GM18873 (cell line): Measurements from ENCODE around the gene TBC1D9B.

Experiments
- ATAC-seq: cut with Tn5 transposase; IDR thresholded peaks from one replicate; pipeline ENCODE4 v1.9.1; 2021; ENCODE audit warnings: mild to moderate bottlenecking, moderate library complexity, moderate number of reproducible peaks; ENCODE audit not compliant: unreplicated experiment, low FRiP score

Gene TBC1D9B

DNA sequence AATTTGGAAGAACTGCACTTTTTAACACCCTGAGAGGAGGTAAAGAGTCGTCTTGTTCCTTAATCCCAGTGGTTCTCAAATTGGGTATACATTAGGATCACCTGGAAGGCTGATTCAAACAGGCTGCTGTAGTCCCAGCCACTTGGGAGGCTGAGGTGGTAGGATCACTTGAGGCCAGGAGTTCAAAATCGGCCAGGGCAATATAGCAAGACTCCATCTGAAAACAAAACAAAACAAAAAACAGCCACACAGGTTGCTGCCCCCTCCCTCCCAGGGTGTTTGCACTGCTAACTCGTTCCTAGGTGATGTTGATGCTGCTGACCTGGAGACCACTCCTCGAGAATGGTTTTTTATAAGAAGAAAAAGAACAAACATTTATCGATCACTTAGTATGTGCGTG, 1.5 kb upstream of the TBC1D9B start:
- no peak for ATAC-seq

DNA sequence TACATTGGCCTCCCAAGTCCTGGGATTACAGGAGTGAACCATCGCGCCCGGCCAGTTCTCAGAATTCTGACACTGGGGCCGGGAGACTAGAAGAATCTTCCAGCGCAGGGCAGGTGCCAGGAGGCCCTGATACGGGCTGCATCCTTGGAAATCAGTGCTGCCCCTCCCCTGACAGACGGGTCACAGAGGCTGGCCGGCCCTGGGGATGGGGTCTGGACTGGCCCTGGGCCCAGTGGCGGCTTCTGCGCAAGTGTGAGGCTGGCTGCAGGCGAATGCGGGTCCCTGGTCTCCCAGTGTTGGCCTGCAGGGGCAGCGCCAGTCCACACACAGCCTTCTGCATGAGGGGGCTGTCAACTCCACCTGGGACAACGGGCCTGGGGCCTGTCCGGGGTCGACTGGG, 831 bp upstream of the TBC1D9B start:
- no peak for ATAC-seq

DNA sequence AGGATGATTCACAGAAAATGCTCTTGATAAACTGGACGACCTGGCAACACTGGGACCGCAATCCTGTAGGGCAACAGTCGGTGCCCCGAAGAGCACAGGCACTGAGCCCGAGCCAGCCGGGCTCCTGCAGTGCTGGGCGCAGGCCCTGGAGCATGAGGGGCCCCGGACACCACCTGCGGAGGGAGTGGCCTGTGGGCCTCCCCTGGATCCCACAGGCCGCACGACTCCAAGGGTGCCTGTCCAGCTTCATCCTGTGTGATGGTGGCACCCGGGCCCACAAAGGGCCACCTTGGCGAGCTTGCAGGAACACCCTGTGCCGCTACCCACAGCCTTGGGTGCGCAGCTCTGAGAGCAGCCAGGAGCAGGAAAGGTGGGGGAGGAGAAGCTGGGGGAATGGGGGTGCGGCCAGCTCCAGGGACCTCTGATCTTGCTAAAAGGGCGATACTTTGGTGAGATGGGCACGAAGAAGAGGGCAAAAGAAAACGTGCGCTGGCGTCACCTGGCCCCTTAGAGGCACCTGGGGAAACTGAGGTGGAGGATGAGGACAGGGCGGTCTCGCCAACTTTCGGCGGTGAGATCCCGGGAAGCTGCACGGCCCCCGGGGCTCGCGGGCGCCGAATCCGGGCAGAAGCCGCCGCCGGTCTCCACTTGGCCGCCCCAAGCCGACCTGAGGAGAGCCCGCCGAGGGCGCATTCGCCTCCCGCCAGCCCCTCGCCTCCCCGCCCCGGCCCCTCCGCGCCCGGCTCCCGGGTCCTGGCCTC, 722 bp downstream of the TBC1D9B start:
- ATAC-seq = no peak

DNA sequence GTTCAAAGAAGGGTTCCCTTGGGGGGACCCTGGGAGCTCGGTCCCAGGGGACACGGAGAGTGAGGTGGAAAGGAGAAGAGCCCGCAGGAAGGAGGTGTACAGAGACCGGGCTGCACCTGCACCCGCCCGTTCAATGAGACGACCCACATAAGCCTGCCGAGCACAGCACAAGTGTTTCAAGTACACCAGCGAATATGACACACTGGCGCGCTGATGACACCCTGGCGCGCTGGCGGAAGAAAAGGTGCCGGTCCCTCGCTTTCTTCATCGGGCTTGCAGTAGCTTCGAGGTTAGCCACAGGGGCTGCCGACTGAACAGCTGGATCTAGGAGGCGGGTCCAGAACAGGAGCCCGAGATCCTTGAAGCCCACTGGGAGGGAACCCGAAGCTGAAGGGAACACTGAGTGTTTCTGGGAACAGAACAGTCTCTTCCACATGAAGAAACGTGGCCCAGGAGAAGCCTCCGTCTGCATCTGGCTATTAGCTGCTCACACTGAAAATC, 1.4 kb downstream of the TBC1D9B start:
- no peak for ATAC-seq

GRCh38 chr5:179905161-179905560, 2.5 kb downstream of the TBC1D9B start:
- no peak for ATAC-seq

DNA sequence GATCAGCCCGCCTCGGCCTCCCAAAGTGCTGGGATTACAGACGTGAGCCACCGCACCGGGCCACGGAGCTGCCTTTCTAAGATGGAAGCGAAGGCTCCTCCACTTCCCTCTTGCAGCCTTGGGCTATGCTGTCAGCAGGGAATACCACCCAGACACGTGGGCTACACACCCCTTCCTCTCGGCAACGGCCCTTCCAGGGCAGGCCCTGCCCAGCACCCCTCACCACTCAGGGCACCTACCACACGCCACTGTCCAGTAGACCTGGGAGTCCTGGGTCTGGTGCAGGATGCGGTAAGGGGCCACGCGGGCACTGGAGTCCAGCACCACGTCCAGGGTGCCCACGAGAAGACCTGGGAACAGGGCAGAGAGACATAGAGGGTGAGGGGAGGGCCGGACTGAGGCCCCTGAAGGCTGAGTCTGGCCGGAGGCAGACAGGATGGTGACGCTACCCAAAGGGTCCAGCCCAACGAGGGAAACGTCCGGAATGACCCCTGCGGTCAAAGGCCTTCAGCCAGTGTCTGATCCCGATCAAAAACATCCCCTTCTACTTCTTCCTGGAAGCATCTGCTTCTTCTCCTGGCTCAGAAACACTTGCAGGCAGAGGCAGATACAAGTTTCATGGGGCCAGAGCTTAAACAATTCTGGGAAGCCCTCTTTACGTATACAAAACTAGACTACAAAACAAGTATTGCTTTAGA, 3.1 kb downstream of the TBC1D9B start:
- no peak for ATAC-seq

- no peak for ATAC-seq
Observed at GRCh38 chr5:179902763-179903158, 4.9 kb downstream of the TBC1D9B start.

GRCh38 chr5:179901915-179902762, 5.6 kb downstream of the TBC1D9B start:
- no peak for ATAC-seq

- no peak for ATAC-seq
Observed at GRCh38 chr5:179901462-179901861, 6.2 kb downstream of the TBC1D9B start.

DNA sequence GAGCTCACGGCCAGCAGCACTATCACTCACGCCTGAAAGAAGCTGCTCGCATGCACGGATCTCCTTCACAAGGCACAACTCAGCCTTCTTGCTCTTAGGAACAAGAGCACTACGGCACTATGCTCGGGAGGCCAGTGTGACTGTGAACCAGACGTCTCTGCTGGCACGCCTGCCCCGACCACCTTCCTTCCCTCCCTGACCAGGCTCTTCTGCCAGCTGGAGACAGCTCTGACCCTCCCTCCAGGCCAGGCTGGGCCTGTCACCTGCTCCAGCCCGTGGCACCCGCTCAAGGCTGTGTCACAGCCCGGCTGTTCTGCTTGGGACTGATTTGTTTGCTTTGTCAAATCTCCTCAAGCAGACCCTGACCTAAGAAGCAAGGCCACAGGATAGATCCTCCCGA, 7.0 kb downstream of the TBC1D9B start:
- no peak for ATAC-seq

GRCh38 chr5:179900206-179900605, 7.5 kb downstream of the TBC1D9B start:
- no peak for ATAC-seq

- no peak for ATAC-seq
Observed at GRCh38 chr5:179895861-179896260, 11.8 kb downstream of the TBC1D9B start.

GRCh38 chr5:179893958-179894895, 13.5 kb downstream of the TBC1D9B start:
- ATAC-seq = no peak

DNA sequence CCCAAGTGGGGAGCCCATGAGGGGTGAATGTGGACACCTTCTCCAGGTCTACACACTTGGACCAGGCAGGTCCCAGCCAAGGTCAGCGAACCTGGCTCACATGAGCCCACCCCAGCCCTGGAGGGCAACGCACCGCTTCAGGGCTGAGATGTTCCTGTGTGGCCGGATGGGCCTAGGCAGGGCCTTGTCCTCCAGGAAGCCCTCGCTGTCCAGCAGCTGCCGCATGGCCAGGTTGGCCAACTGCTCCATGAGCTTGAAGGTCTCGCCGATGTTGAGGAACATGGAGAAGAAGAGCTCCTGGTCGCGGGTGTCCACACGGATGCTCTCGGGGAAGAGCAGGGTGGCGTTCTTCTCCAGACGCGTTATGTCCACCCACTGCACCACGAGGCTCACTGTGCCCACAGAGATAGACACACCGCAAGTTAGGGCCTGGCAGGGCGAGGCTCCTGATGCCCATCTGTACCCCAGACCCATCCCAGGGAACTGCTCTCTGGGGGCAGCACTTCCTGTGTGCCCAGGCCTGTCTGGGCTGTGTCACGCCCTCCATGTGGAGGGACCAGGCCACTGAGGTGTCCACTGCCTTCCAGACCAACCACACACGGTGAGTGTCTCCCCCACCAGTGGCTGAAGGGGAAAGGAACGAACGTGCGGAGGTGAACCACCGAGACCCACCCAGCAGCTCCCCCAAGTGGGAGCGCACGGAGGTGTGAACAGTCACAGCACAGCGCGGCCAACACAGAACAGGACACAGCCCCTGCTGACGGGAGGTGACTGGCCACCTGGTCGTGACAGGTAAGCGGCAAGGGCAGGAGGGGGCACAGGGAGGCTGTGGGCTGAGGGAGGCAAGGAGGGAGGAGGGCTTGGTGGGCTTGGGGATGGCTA, 14.4 kb downstream of the TBC1D9B start:
- no peak for ATAC-seq

DNA sequence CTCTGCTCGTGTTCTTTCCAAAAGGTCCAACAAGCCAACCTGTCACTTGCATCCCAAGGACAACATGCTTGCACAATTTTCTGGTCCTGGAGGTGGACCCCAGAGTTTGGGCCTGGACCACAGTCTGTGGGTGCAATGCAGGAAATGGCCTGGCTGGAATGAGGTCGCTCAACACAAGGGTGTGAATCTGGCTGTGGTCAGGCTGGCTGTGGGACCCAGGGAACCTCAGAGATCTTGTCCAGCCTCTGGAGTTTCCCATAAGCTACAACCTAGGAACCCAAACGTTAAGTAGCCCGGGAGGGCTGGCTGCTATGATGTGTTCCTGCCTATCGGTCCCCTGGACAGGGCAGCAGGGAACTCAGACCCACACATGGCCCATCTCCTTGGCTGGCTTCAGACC, 15.4 kb downstream of the TBC1D9B start:
- ATAC-seq = no peak

- ATAC-seq = no peak
Observed at GRCh38 chr5:179890751-179891682, 16.7 kb downstream of the TBC1D9B start.

DNA sequence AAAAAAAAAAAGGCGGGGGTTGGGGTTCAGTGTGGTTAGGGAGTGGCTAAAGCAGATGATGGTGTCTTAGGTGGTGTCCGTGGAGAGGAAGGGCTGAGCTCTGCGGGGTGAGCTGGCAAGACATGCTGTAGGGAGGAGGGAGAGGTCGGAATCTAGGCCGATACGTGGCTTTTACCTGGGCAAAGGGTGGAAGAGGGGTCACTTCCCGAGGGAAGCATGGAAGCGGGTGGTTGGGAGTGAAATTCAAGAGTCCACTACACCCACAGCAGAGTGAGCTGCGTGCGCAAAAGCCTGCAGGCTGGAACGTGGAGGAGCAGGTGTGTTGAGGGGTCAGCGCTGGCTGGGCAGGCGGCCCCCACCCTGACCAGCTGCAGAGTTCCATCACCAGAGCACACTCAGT, 17.8 kb downstream of the TBC1D9B start:
- no peak for ATAC-seq

DNA sequence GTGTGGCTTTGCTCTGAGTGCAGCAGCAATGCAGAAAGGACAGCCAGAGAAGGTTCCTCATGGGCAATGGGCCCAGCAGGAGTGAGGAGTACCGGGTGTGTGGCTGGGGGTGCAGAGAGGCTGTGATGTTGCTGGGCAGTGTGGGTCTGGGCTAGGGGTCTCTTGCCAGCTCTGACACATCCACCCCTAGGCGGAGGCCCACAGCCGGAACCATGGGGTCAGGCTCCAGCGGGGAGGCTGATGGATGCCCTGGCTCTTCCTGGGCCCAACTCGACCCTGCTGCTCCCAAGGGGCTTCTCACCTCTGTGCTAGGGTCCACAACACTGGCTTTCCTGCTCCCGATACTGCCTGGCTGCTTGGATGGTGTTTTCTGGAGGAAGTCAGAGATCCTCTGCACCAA, 19.9 kb downstream of the TBC1D9B start:
- no peak for ATAC-seq
